H9 (cell line): Measurements from ENCODE around the gene RAP1GDS1. TPM values are rescaled to one million over a fixed set of nuclear protein-coding genes. Genes with fewer than 3 reads are reported as not detected.

Experiments
- DNase-seq: peaks from one replicate; pipeline ENCODE4 v3.0.0-alpha.2; 2017
- H2AFZ ChIP-seq: one replicate; pipeline ENCODE4 v1.6.1; 2013; ENCODE audit warnings: mild to moderate bottlenecking, low read length, control low read depth, moderate library complexity
- H2AK5ac ChIP-seq: 2 replicates; pipeline ENCODE4 v1.6.1; 2013; ENCODE audit warnings: low read length, control low read depth, mixed read lengths; ENCODE audit not compliant: insufficient read length
- H2BK120ac ChIP-seq: one replicate; pipeline ENCODE4 v1.6.1; 2013; ENCODE audit warnings: low read depth, mild to moderate bottlenecking, low read length, control low read depth, inconsistent platforms; ENCODE audit not compliant: poor library complexity, severe bottlenecking
- H2BK12ac ChIP-seq: 2 replicates; pipeline ENCODE4 v1.6.1; 2013; ENCODE audit warnings: low read length, control low read depth, mixed read lengths, low read depth; ENCODE audit not compliant: insufficient read length
- H2BK15ac ChIP-seq: 2 replicates; pipeline ENCODE4 v1.6.1; 2013; ENCODE audit warnings: low read depth, low read length, control low read depth
- H2BK20ac ChIP-seq: one replicate; pipeline ENCODE4 v1.6.1; 2013; ENCODE audit warnings: low read depth, mild to moderate bottlenecking, low read length, control low read depth, inconsistent platforms; ENCODE audit not compliant: poor library complexity, severe bottlenecking
- H2BK5ac ChIP-seq: 2 replicates; pipeline ENCODE4 v1.6.1; 2013; ENCODE audit warnings: low read length, control low read depth, mixed read lengths; ENCODE audit not compliant: insufficient read length
- H3K14ac ChIP-seq: 2 replicates; pipeline ENCODE4 v1.6.1; 2013; ENCODE audit warnings: low read length, control low read depth; ENCODE audit not compliant: insufficient read depth
- H3K18ac ChIP-seq: 2 replicates; pipeline ENCODE4 v1.6.1; 2013; ENCODE audit warnings: low read depth, mild to moderate bottlenecking, mixed read lengths, low read length, control low read depth; ENCODE audit not compliant: insufficient read length
- H3K23ac ChIP-seq: 2 replicates; pipeline ENCODE4 v1.6.1; 2013; ENCODE audit warnings: low read length, control low read depth, mixed read lengths, low read depth; ENCODE audit not compliant: insufficient read length
- H3K23me2 ChIP-seq: 2 replicates; pipeline ENCODE4 v1.6.1; 2013; ENCODE audit warnings: low read depth, mild to moderate bottlenecking, mixed read lengths, low read length, control low read depth; ENCODE audit not compliant: insufficient read length, poor library complexity, severe bottlenecking
- H3K27ac ChIP-seq: 2 replicates; pipeline ENCODE4 v1.5.1; 2013; ENCODE audit warnings: low read length, control low read depth, mixed read lengths, low read depth; ENCODE audit not compliant: insufficient read length
- H3K27me3 ChIP-seq: 2 replicates; pipeline ENCODE4 v1.6.1; 2013; ENCODE audit warnings: low read length, control low read depth, inconsistent platforms; ENCODE audit not compliant: insufficient read depth
- H3K4ac ChIP-seq: 2 replicates; pipeline ENCODE4 v1.6.1; 2013; ENCODE audit warnings: low read depth, mild to moderate bottlenecking, control low read depth, inconsistent platforms, low read length, moderate library complexity
- H3K4me1 ChIP-seq: 2 replicates; pipeline ENCODE4 v1.6.1; 2013; ENCODE audit warnings: low read length, control low read depth, inconsistent platforms; ENCODE audit not compliant: insufficient read depth
- H3K4me2 ChIP-seq: 2 replicates; pipeline ENCODE4 v1.6.1; 2013; ENCODE audit warnings: low read length, control low read depth, mixed read lengths; ENCODE audit not compliant: insufficient read length, insufficient read depth
- H3K56ac ChIP-seq: 2 replicates; pipeline ENCODE4 v1.6.1; 2013; ENCODE audit warnings: low read depth, mild to moderate bottlenecking, mixed read lengths, low read length, control low read depth; ENCODE audit not compliant: insufficient read length
- H3K79me1 ChIP-seq: 2 replicates; pipeline ENCODE4 v1.6.1; 2013; ENCODE audit warnings: low read depth, mild to moderate bottlenecking, moderate library complexity, low read length, control low read depth, inconsistent platforms; ENCODE audit not compliant: insufficient read depth, poor library complexity, severe bottlenecking
- H3K79me2 ChIP-seq: 2 replicates; pipeline ENCODE4 v1.6.1; 2013; ENCODE audit warnings: low read length, control low read depth, inconsistent platforms; ENCODE audit not compliant: insufficient read depth
- H3K9ac ChIP-seq: 2 replicates; pipeline ENCODE4 v1.6.1; 2013; ENCODE audit warnings: low read length, control low read depth, mixed read lengths; ENCODE audit not compliant: insufficient read length; ENCODE audit errors: extremely low read depth
- H3K9me3 ChIP-seq: one replicate; pipeline ENCODE4 v1.6.1; 2013; ENCODE audit warnings: low read depth, low read length, inconsistent platforms; ENCODE audit not compliant: control insufficient read depth
- H3T11ph ChIP-seq: one replicate; pipeline ENCODE4 v1.6.1; 2013; ENCODE audit warnings: mild to moderate bottlenecking, low read length, control low read depth, inconsistent platforms
- H4K20me1 ChIP-seq: one replicate; pipeline ENCODE4 v1.6.1; 2013; ENCODE audit not compliant: control insufficient read depth, insufficient read length, insufficient read depth
- H4K5ac ChIP-seq: 2 replicates; pipeline ENCODE4 v1.6.1; 2013; ENCODE audit warnings: low read depth, mild to moderate bottlenecking, mixed read lengths, low read length, control low read depth; ENCODE audit not compliant: insufficient read length
- H4K8ac ChIP-seq: replicated peaks from 2 replicates; pipeline ENCODE4 v1.6.1; 2013; ENCODE audit warnings: low read length, control low read depth, mixed read lengths, low read depth; ENCODE audit not compliant: insufficient read length
- H4K91ac ChIP-seq: 2 replicates; pipeline ENCODE4 v1.6.1; 2013; ENCODE audit warnings: low read depth, mild to moderate bottlenecking, moderate library complexity, mixed read lengths, low read length, control low read depth; ENCODE audit not compliant: insufficient read length
- H3K27ac Mint-ChIP-seq, 3 experiments: 2 replicates in 2 of 3; 3 replicates in 1 of 3; pipeline ENCODE4 v1.8.0; 2020 to 2021; ENCODE audit warnings: mixed read lengths in 3 of 3, mild to moderate bottlenecking in 1 of 3, moderate library complexity in 1 of 3
- H3K27me3 Mint-ChIP-seq: 2 replicates; pipeline ENCODE4 v1.8.0; 2021; ENCODE audit warnings: low read depth, mild to moderate bottlenecking, moderate library complexity, mixed read lengths
- H3K36me3 Mint-ChIP-seq, 3 experiments: 2 replicates in 2 of 3; 3 replicates in 1 of 3; pipeline ENCODE4 v1.8.0; 2020 to 2021; ENCODE audit warnings: low read depth in 3 of 3, mixed read lengths in 3 of 3; ENCODE audit not compliant: insufficient read depth in 1 of 3
- H3K4me1 Mint-ChIP-seq, 2 experiments: 2 replicates each; pipeline ENCODE4 v1.8.0; 2020; ENCODE audit warnings: mixed read lengths in 2 of 2
- H3K4me3 Mint-ChIP-seq, 2 experiments: 2 replicates in 1 of 2; 3 replicates in 1 of 2; pipeline ENCODE4 v1.8.0; 2020 to 2021; ENCODE audit warnings: mild to moderate bottlenecking in 2 of 2, mixed read lengths in 2 of 2, moderate library complexity in 1 of 2
- H3K9me3 Mint-ChIP-seq, 2 experiments: 2 replicates in 1 of 2; 3 replicates in 1 of 2; pipeline ENCODE4 v1.8.0; 2020; ENCODE audit warnings: mild to moderate bottlenecking in 2 of 2, mixed read lengths in 2 of 2, moderate library complexity in 1 of 2
- CTCF ChIP-seq: fragments of 200-600 bp; sonication (generic); conservative IDR thresholded peaks from 3 replicates; pipeline ENCODE4 v1.8.0; 2021; ENCODE audit warnings: antibody characterized with exemption, mild to moderate bottlenecking
- WGBS: extraction: QIAGEN DNeasy Blood & Tissue Kit; methylation state at CpG from one replicate; pipeline ENCODE4 v1.1.7; 2013; ENCODE audit warnings: missing lambda C conversion rate, low lambda C conversion rate, mixed read lengths; ENCODE audit not compliant: insufficient read length; ENCODE audit errors: extremely low coverage; 5-methylcytosine and 5-hydroxymethylcytosine counted together
- total RNA-seq: library from RNA; stranded (reverse); gene quantifications from 2 replicates; pipeline ENCODE4 v1.2.1, GENCODE V29; 2021

The RAP1GDS1 gene
- total RNA-seq, 1 experiment from 2014 or later: 25.2 TPM

GRCh38 chr4:98447648-98448047, 186.5 kb downstream of the RAP1GDS1 start:
- H3K18ac ChIP-seq: no peak overlapping the region
- no peaks in the 10 kb centered on the region for H3K9me3 ChIP-seq
- no peaks in the 10 kb centered on the region for H3K79me2 ChIP-seq
- H3K23me2 ChIP-seq: no peaks in the 10 kb centered on the region
- H3K79me1 ChIP-seq: no peaks in the 10 kb centered on the region
- H3K27me3 ChIP-seq: no peaks in the 10 kb centered on the region
- H3K4me3 Mint-ChIP-seq: no peak overlapping the region
- H3K14ac ChIP-seq: no peak overlapping the region
- no peak overlapping the region for H4K5ac ChIP-seq
- no peak overlapping the region for H4K8ac ChIP-seq
- no peak overlapping the region for H4K91ac ChIP-seq
- H2BK5ac ChIP-seq: no peak overlapping the region
- no peak overlapping the region for H3K4ac ChIP-seq
- no peaks in the 10 kb centered on the region for H3K4me1 Mint-ChIP-seq
- H4K20me1 ChIP-seq: no peaks in the 10 kb centered on the region
- no peak for DNase-seq
- peak; percentile 53 for TF ChIP-seq CTCF
- no peak overlapping the region for H3K27ac Mint-ChIP-seq
- no peak overlapping the region for H2BK20ac ChIP-seq
- no peak overlapping the region for H3T11ph ChIP-seq
- H3K4me1 ChIP-seq: no peaks in the 10 kb centered on the region
- H2BK120ac ChIP-seq: no peak overlapping the region
- H3K4me2 ChIP-seq: no peak overlapping the region
- H3K27ac ChIP-seq: no peak overlapping the region
- no peaks in the 10 kb centered on the region for H3K27me3 Mint-ChIP-seq
- no peak overlapping the region for H3K9ac ChIP-seq
- H3K36me3 Mint-ChIP-seq: peaks cover 0 to 1% (median 0%) of the 10 kb centered on the region in 3 experiments; a peak in 1 of 7 replicates
- H2BK12ac ChIP-seq: no peak overlapping the region
- WGBS: no CpG with 5 or more reads among the region's 5 CpGs
- no peak overlapping the region for H2BK15ac ChIP-seq
- H3K56ac ChIP-seq: no peak overlapping the region
- H3K9me3 Mint-ChIP-seq: 0 out of 5 replicates have a peak, but pooled peaks cover 0 to 2% of the 10 kb centered on the region in 2 experiments
- no peak overlapping the region for H2AFZ ChIP-seq
- H2AK5ac ChIP-seq: no peak overlapping the region
- H3K23ac ChIP-seq: no peak overlapping the region
